ENCODE measurements around the gene STK17B.

DNA sequence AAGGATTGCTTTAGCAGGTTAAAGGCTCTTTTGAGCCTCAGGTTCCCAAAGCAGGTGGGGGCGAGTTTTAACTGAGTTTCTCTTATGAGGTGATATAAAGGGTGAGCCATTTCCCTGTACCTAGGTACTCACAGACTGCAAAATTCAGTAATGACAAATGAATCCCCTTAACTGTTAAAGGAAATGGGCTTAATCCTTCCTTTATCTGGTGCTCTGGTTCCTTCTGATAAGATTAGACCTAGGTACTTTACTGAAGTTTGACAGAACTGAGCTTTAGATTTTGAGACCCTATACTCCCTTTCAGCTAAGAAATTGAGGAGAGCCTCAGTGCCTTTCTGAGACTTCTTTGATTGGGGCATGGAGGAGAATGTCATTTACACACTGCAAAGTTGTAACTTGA, 42.6 kb downstream of the STK17B start:
- TF ChIP-seq, protein P1, sequence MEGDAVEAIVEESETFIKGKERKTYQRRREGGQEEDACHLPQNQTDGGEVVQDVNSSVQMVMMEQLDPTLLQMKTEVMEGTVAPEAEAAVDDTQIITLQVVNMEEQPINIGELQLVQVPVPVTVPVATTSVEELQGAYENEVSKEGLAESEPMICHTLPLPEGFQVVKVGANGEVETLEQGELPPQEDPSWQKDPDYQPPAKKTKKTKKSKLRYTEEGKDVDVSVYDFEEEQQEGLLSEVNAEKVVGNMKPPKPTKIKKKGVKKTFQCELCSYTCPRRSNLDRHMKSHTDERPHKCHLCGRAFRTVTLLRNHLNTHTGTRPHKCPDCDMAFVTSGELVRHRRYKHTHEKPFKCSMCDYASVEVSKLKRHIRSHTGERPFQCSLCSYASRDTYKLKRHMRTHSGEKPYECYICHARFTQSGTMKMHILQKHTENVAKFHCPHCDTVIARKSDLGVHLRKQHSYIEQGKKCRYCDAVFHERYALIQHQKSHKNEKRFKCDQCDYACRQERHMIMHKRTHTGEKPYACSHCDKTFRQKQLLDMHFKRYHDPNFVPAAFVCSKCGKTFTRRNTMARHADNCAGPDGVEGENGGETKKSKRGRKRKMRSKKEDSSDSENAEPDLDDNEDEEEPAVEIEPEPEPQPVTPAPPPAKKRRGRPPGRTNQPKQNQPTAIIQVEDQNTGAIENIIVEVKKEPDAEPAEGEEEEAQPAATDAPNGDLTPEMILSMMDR (IDR thresholded peaks at IDR 0.05; ENCODE audit: borderline replicate concordance, extremely low read depth, low read length, poor library complexity, severe bottlenecking) = no peak
- no peak for TF ChIP-seq EZH2 (IDR thresholded peaks at IDR 0.05; ENCODE audit: borderline replicate concordance, low read depth, low read length, severe bottlenecking)
